ENCODE data around the gene PLD6.

DNA sequence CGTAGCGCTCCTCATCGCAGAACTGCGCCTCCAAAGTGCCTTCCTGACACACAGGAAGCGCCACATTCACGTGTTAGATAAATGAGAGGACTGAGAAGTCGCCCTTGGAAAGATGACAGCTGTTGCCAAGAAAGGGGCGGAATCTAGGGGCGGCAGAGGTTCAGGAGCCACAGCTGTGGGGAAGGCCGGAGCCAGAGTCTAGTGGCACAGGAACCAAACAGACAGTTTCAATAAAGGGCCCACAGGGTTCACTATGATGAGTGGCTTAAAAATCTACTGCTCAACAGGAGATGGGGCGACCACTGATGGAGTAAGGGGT is 26.1 kb upstream of the PLD6 start:
- TF ChIP-seq POLR2A (IDR thresholded peaks at IDR 0.05; ENCODE audit: low read depth, low read length) (no peak), EZH2 (IDR thresholded peaks at IDR 0.05; ENCODE audit: borderline replicate concordance, control insufficient read depth, low read depth, low read length) (no peak), GATAD2B (conservative IDR thresholded peaks at IDR 0.05; ENCODE audit: low read depth) (no peak), HDAC6 (IDR thresholded peaks at IDR 0.05; ENCODE audit: unreplicated experiment) (no peak)
- TF ChIP-seq, protein P1, sequence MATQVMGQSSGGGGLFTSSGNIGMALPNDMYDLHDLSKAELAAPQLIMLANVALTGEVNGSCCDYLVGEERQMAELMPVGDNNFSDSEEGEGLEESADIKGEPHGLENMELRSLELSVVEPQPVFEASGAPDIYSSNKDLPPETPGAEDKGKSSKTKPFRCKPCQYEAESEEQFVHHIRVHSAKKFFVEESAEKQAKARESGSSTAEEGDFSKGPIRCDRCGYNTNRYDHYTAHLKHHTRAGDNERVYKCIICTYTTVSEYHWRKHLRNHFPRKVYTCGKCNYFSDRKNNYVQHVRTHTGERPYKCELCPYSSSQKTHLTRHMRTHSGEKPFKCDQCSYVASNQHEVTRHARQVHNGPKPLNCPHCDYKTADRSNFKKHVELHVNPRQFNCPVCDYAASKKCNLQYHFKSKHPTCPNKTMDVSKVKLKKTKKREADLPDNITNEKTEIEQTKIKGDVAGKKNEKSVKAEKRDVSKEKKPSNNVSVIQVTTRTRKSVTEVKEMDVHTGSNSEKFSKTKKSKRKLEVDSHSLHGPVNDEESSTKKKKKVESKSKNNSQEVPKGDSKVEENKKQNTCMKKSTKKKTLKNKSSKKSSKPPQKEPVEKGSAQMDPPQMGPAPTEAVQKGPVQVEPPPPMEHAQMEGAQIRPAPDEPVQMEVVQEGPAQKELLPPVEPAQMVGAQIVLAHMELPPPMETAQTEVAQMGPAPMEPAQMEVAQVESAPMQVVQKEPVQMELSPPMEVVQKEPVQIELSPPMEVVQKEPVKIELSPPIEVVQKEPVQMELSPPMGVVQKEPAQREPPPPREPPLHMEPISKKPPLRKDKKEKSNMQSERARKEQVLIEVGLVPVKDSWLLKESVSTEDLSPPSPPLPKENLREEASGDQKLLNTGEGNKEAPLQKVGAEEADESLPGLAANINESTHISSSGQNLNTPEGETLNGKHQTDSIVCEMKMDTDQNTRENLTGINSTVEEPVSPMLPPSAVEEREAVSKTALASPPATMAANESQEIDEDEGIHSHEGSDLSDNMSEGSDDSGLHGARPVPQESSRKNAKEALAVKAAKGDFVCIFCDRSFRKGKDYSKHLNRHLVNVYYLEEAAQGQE (IDR thresholded peaks at IDR 0.05; ENCODE audit: low read depth, low read length), result no peak

All from GM12878 (cell line).